Fibroblast of skin of right quadriceps (primary cell): ENCODE measurements around the gene KCNA5.

Experiments used
- DNase-seq: peaks from one replicate; pipeline ENCODE4 v3.0.0-alpha.2; 2013

The KCNA5 gene

GRCh38 chr12:5030066-5030465, 13.6 kb upstream of the KCNA5 start:
- no peak for DNase-seq

GRCh38 chr12:5031242-5031641, 12.4 kb upstream of the KCNA5 start:
- no peak for DNase-seq

- DNase-seq = no peak
These were observed 11.7 kb upstream of the KCNA5 start for GRCh38 chr12:5031958-5032357.

- no peak for DNase-seq
These were observed 10.9 kb upstream of the KCNA5 start for GRCh38 chr12:5032821-5033220.

- DNase-seq = peak; percentile 47
These were observed 9.8 kb upstream of the KCNA5 start for GRCh38 chr12:5033883-5034282.

- no peak for DNase-seq
These were observed 9.1 kb upstream of the KCNA5 start for GRCh38 chr12:5034603-5035002.

GRCh38 chr12:5035618-5036017, 8.1 kb upstream of the KCNA5 start:
- no peak for DNase-seq

- no peak for DNase-seq
These were observed 7.6 kb upstream of the KCNA5 start for GRCh38 chr12:5036031-5036430.

GRCh38 chr12:5037795-5038357, 5.8 kb upstream of the KCNA5 start:
- DNase-seq = no peak

- DNase-seq = no peak
These were observed 4.8 kb upstream of the KCNA5 start for GRCh38 chr12:5038781-5039311.

GRCh38 chr12:5039815-5040214, 3.9 kb upstream of the KCNA5 start:
- no peak for DNase-seq

GRCh38 chr12:5040368-5040767, 3.3 kb upstream of the KCNA5 start:
- DNase-seq = no peak

- no peak for DNase-seq
These were observed 979 bp downstream of the KCNA5 start for GRCh38 chr12:5044420-5045295.

GRCh38 chr12:5047094-5047493, 3.4 kb downstream of the KCNA5 start:
- no peak for DNase-seq

- no peak for DNase-seq
These were observed 4.0 kb downstream of the KCNA5 start for GRCh38 chr12:5047729-5048128.

- DNase-seq = no peak
These were observed 6.9 kb downstream of the KCNA5 start for GRCh38 chr12:5050542-5050941.

- no peak for DNase-seq
These were observed 7.7 kb downstream of the KCNA5 start for GRCh38 chr12:5051334-5051733.

GRCh38 chr12:5051913-5052312, 8.2 kb downstream of the KCNA5 start:
- DNase-seq = no peak

- no peak for DNase-seq
These were observed 8.7 kb downstream of the KCNA5 start for GRCh38 chr12:5052348-5052747.

- no peak for DNase-seq
These were observed 15.7 kb downstream of the KCNA5 start for GRCh38 chr12:5059358-5059757.

- no peak for DNase-seq
These were observed 17.3 kb downstream of the KCNA5 start for GRCh38 chr12:5060958-5061357.

GRCh38 chr12:5063149-5063548, 19.5 kb downstream of the KCNA5 start:
- no peak for DNase-seq

- no peak for DNase-seq
These were observed 21.3 kb downstream of the KCNA5 start for GRCh38 chr12:5064913-5065490.

- peak; percentile 14 for DNase-seq
These were observed 22.6 kb downstream of the KCNA5 start for GRCh38 chr12:5066251-5066650.
